RWPE2 (cell line): Measurements from ENCODE around the gene EYA2.
A peak's percentile ranks its signal among the peaks of the same experiment; 100 is the strongest.

Experiments used
- ATAC-seq: fragments of 200-7000 bp; cut with Tn5 transposase; 3 replicates; pipeline ENCODE4 v1.9.1; 2021; ENCODE audit warnings: low read depth
- DNase-seq: peaks from one replicate; pipeline ENCODE4 v3.0.0-alpha.2; 2020; ENCODE audit warnings: low spot score
- H3K27ac ChIP-seq: fragments of 450-650 bp; 2 replicates; pipeline ENCODE4 v1.5.1; 2017; ENCODE audit warnings: mild to moderate bottlenecking; ENCODE audit not compliant: poor library complexity, severe bottlenecking
- H3K27me3 ChIP-seq: fragments of 250-450 bp; sonication (Bioruptor Pico); 2 replicates; pipeline ENCODE4 v1.5.1; 2021; ENCODE audit warnings: mild to moderate bottlenecking, moderate library complexity; ENCODE audit not compliant: insufficient read depth, poor library complexity, severe bottlenecking
- H3K36me3 ChIP-seq: fragments of 250-450 bp; sonication (Bioruptor Pico); 2 replicates; pipeline ENCODE4 v1.5.1; 2020; ENCODE audit warnings: low read depth, mild to moderate bottlenecking, moderate library complexity
- H3K4me1 ChIP-seq: fragments of 250-450 bp; sonication (Bioruptor Pico); 2 replicates; pipeline ENCODE4 v1.5.1; 2021; ENCODE audit warnings: mild to moderate bottlenecking, moderate library complexity; ENCODE audit not compliant: insufficient read depth, poor library complexity, severe bottlenecking
- H3K4me3 ChIP-seq: fragments of 250-450 bp; sonication (Bioruptor Pico); 2 replicates; pipeline ENCODE4 v1.5.1; 2021; ENCODE audit warnings: mild to moderate bottlenecking, moderate library complexity; ENCODE audit not compliant: severe bottlenecking
- H3K9me3 ChIP-seq: fragments of 250-450 bp; sonication (Bioruptor Pico); 2 replicates; pipeline ENCODE4 v1.5.1; 2021; ENCODE audit warnings: mild to moderate bottlenecking, moderate library complexity; ENCODE audit not compliant: severe bottlenecking
- TF ChIP-seq, protein P1 (sequence below): fragments of 450-650 bp; IDR thresholded peaks from one replicate; pipeline ENCODE4 v1.5.1; 2017; ENCODE audit warnings: mild to moderate bottlenecking, moderate library complexity; ENCODE audit not compliant: poor library complexity, severe bottlenecking

Gene EYA2

DNA sequence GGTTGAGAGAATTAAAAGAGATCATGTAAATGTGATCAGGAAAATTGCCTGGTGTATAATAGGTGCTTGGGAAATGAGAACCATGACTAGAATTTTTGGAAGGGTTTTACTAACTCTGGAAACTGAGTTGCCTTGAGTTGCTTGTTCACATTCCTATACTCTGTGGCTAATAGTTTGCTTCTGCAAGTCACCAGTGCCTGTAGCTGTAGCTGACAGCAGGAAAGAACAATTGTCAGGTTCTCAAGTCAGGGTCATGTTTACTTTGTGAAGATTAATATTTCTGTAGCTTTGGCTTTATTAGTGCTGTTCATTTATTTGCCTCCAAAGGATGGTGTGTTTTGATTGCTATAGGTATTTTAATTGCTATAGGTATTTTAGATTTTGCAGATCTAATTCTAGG, 86.5 kb downstream of the EYA2 start:
- ATAC-seq (no peak), DNase-seq (no peak)
- H3K4me1 ChIP-seq, result peaks cover 11% of the 10 kb centered on the region
- no peaks in the 10 kb centered on the region for H3K9me3 ChIP-seq
- H3K36me3 ChIP-seq, result no peaks in the 10 kb centered on the region
- H3K27ac ChIP-seq, result no peak overlapping the region
- no peaks in the 10 kb centered on the region for H3K27me3 ChIP-seq
- TF ChIP-seq, protein P1, sequence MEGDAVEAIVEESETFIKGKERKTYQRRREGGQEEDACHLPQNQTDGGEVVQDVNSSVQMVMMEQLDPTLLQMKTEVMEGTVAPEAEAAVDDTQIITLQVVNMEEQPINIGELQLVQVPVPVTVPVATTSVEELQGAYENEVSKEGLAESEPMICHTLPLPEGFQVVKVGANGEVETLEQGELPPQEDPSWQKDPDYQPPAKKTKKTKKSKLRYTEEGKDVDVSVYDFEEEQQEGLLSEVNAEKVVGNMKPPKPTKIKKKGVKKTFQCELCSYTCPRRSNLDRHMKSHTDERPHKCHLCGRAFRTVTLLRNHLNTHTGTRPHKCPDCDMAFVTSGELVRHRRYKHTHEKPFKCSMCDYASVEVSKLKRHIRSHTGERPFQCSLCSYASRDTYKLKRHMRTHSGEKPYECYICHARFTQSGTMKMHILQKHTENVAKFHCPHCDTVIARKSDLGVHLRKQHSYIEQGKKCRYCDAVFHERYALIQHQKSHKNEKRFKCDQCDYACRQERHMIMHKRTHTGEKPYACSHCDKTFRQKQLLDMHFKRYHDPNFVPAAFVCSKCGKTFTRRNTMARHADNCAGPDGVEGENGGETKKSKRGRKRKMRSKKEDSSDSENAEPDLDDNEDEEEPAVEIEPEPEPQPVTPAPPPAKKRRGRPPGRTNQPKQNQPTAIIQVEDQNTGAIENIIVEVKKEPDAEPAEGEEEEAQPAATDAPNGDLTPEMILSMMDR, result no peak
- no peak overlapping the region for H3K4me3 ChIP-seq

DNA sequence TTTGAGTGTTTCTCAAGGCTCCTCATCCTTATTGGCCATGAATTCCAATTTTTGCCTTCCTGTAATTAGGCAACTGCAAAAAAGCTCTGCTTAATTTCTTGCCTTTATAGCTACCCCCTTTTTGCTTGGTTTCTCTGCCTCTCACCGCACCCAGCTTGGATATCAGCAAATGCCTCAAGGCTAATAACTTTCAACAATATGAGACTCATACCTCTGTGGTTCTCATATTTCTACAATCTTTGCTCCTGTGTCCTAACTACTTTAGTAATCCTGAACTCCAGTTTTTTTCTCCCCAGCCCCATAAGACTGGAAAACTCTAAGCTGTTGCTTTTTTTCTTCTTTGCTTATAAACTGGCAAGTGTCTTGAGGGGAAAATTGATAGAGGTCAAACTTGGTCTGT, 88.8 kb downstream of the EYA2 start:
- Histone ChIP-seq H3K4me3 (no peak overlapping the region), H3K4me1 (peaks cover 11% of the 10 kb centered on the region), H3K9me3 (no peaks in the 10 kb centered on the region), H3K36me3 (no peaks in the 10 kb centered on the region), H3K27ac (no peak overlapping the region), H3K27me3 (no peaks in the 10 kb centered on the region)
- ATAC-seq, result 0 out of 3 replicates have a peak, but pooled peaks have one; percentile 20
- TF ChIP-seq, protein P1, result no peak
- no peak for DNase-seq

DNA sequence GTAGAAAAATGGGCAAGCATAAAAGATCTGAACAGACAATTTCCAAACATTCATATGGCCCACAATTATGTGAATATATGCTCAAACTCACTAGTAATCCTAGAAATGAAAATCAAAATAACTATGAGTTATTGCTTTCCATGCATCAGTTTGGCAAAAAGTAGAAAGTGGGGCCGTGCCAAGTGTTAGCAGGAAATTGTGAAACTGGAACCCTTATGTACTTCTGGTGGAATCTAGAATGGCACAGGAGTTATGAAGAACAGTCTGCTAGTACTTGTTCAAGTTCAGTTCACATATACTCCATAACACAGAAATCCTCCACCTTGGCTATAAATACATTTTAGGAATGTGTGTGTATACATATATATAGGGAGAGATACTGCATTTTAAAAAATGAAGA, 89.8 kb downstream of the EYA2 start:
- DNase-seq (no peak), ATAC-seq (peak; percentile 45; the same call in 2 of the 3 replicates)
- no peaks in the 10 kb centered on the region for H3K36me3 ChIP-seq
- H3K4me1 ChIP-seq, result peaks cover 11% of the 10 kb centered on the region
- no peaks in the 10 kb centered on the region for H3K27me3 ChIP-seq
- no peak overlapping the region for H3K4me3 ChIP-seq
- no peak overlapping the region for H3K27ac ChIP-seq
- H3K9me3 ChIP-seq, result no peaks in the 10 kb centered on the region
- TF ChIP-seq, protein P1, result no peak

DNA sequence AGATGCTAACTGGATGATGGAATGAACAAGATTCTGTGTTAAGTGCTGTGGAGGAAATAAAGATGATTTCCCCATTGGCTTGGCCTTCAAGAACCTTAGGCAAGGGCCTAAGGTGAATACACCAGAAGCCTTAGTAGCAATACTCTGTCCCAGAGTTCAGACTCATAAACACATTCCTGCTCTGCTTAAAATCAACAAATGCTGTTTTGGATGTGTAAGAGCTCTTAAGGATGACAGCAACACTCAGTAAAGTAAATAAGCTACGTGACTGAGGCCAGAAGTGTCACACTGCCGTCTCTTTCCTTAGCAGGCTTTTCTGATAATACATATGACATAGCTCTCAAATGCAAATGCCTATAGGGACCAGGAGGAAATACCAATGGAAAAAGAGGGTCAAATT, 90.6 kb downstream of the EYA2 start:
- DNase-seq, result no peak
- H3K4me1 ChIP-seq, result peaks cover 13% of the 10 kb centered on the region

DNA sequence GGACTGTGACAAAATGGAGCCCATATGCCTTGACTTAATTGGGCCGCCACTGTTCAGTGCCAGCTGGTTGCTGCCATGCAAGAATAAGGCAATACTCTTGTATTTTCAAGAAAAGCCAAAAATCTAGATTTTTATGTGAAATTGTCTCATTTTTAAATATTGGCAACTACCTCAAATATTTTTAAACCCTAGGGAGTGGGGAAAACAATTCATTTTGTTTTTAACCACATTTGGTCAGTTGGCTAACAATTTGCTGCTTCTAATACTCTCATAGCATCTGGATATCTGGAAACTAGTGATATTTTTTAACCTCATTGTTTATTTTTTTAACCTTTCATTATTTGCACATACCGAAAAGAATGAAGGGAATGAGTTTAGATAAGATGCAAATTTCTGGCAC, 91.0 kb downstream of the EYA2 start:
- H3K36me3 ChIP-seq, result no peaks in the 10 kb centered on the region
- no peak for ATAC-seq
- H3K9me3 ChIP-seq, result no peaks in the 10 kb centered on the region
- DNase-seq, result no peak
- no peaks in the 10 kb centered on the region for H3K27me3 ChIP-seq
- H3K4me3 ChIP-seq, result no peak overlapping the region
- TF ChIP-seq, protein P1, result no peak
- H3K27ac ChIP-seq, result no peak overlapping the region
- H3K4me1 ChIP-seq, result peaks cover 14% of the 10 kb centered on the region

More for the DNA sequence above, 90.6 kb downstream of the EYA2 start:
- Histone ChIP-seq H3K36me3 (no peaks in the 10 kb centered on the region), H3K4me3 (no peak overlapping the region), H3K27ac (no peak overlapping the region), H3K9me3 (no peaks in the 10 kb centered on the region), H3K27me3 (no peaks in the 10 kb centered on the region)
- no peak for ATAC-seq
- TF ChIP-seq, protein P1, result no peak
